MM.1S (cell line): ENCODE measurements around the gene PFDN1.

Source experiments
- EZH2 ChIP-seq: fragments of 300-600 bp; sonication (generic); optimal IDR thresholded peaks from 2 replicates; pipeline ENCODE3; 2017; ENCODE audit warnings: low read depth, mild to moderate bottlenecking, antibody characterized with exemption, low read length, mixed read lengths
- TF ChIP-seq, protein P1 (sequence below): fragments of 300-600 bp; sonication (generic); IDR thresholded peaks from 2 replicates; pipeline ENCODE4 v1.5.1; 2016; ENCODE audit warnings: antibody characterized with exemption, low read length, mixed read lengths

DNA sequence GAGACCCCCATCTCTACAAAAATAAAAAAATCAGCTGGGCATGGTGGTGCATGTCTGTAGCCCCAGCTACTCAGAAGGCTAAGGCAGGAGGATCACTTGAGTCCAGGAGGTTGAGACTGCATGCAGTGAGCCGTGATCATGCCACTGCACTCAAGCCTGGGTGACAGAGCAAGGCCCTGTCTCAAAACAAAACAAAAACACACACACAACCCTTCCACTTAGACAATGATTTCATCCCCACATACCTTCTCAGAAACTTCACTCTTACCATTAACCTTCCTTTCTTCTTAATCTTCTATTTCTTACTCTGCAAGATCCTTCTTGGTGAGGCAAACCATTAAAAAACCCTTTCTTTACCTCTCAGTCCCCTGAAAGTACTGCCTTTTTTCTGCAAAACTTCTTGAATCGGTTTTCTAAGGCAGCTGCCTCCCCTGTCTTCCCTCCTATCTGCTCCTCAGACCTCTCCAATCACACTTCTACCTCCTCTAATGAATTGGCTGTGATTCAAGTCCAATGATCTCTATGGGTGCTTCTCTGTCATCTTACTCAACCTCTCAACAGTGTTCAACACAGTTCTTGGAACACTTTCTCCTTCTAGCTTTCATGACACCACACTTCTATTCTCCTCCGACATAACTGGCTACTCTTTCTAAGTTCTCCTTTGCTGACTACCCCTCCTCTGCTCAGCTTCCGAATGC, 47.3 kb downstream of the PFDN1 start:
- TF ChIP-seq, protein P1, sequence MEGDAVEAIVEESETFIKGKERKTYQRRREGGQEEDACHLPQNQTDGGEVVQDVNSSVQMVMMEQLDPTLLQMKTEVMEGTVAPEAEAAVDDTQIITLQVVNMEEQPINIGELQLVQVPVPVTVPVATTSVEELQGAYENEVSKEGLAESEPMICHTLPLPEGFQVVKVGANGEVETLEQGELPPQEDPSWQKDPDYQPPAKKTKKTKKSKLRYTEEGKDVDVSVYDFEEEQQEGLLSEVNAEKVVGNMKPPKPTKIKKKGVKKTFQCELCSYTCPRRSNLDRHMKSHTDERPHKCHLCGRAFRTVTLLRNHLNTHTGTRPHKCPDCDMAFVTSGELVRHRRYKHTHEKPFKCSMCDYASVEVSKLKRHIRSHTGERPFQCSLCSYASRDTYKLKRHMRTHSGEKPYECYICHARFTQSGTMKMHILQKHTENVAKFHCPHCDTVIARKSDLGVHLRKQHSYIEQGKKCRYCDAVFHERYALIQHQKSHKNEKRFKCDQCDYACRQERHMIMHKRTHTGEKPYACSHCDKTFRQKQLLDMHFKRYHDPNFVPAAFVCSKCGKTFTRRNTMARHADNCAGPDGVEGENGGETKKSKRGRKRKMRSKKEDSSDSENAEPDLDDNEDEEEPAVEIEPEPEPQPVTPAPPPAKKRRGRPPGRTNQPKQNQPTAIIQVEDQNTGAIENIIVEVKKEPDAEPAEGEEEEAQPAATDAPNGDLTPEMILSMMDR = no peak
- TF ChIP-seq EZH2 = no peak
